ENCODE results near the gene TCF19.

DNA sequence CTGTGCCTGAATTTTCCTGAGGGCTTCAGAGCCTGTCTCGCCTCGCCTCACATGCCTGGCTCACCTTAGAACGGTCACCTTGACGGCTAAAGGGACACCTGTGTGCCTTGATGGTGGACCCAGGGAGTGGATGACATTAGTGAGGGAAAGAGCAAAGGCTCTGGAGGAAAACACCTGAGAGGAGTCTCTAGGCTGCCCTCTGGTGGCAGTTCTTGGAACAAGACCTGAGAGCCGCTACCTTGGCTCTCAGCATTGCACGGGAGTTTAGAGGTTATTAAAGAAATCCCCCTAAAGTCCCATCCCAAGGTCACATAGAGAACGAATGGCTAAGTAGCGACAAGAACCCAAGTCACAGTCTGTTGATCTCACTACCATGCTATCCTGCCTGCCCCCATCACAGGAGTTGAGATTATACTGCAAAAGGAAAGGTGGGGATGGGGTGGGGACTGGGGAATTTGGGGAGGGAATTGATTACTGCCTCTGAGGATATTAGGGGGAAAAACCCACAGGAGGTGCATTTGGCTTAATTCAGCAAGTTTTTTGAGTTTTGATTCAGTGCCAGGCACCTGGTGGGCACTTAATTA is 30.2 kb upstream of the TCF19 start:
- TF ChIP-seq, protein P1, sequence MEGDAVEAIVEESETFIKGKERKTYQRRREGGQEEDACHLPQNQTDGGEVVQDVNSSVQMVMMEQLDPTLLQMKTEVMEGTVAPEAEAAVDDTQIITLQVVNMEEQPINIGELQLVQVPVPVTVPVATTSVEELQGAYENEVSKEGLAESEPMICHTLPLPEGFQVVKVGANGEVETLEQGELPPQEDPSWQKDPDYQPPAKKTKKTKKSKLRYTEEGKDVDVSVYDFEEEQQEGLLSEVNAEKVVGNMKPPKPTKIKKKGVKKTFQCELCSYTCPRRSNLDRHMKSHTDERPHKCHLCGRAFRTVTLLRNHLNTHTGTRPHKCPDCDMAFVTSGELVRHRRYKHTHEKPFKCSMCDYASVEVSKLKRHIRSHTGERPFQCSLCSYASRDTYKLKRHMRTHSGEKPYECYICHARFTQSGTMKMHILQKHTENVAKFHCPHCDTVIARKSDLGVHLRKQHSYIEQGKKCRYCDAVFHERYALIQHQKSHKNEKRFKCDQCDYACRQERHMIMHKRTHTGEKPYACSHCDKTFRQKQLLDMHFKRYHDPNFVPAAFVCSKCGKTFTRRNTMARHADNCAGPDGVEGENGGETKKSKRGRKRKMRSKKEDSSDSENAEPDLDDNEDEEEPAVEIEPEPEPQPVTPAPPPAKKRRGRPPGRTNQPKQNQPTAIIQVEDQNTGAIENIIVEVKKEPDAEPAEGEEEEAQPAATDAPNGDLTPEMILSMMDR (IDR thresholded peaks at IDR 0.05) = peak; percentile 95
- TF ChIP-seq POLR2AphosphoS5 (IDR thresholded peaks at IDR 0.05; ENCODE audit: low read depth, low read length) (no peak), REST (IDR thresholded peaks at IDR 0.05; ENCODE audit: insufficient read depth in 1 of 2, low read depth in 2 of 2, low read length in 1 of 2) (no peak)
